Right atrium auricular region (tissue), 2 donors: ENCODE results near the gene RAB6B. TPM values are rescaled to one million over a fixed set of nuclear protein-coding genes. Genes with fewer than 3 reads are reported as not detected.

Experiments used
- DNase-seq: peaks from one replicate; pipeline ENCODE4 v3.0.0-alpha.2; 2019; ENCODE audit warnings: low spot score
- H3K27ac ChIP-seq, 2 donors: fragments of 200-600 bp; sonication (generic); 1 replicate in 1 of 2; 2 replicates in 1 of 2; pipeline ENCODE4 v1.5.1; 2016 to 2019
- H3K27me3 ChIP-seq, 2 donors: fragments of 200-600 bp; sonication (generic); one replicate each; pipeline versions ENCODE4 v1.5.1 to v1.6.0; 2017 to 2019
- H3K36me3 ChIP-seq: fragments of 200-600 bp; sonication (generic); one replicate; pipeline ENCODE4 v1.5.1; 2016
- H3K4me1 ChIP-seq, 2 donors: fragments of 200-600 bp; sonication (generic); one replicate each; pipeline versions ENCODE4 v1.5.1 to v1.6.0; 2017 to 2019
- H3K4me3 ChIP-seq, 2 donors: fragments of 200-600 bp; sonication (generic); 1 replicate in 1 of 2; 2 replicates in 1 of 2; pipeline ENCODE4 v1.5.1; 2017 to 2019; ENCODE audit warnings: mild to moderate bottlenecking in 1 of 2, moderate library complexity in 1 of 2
- H3K9me3 ChIP-seq, 2 donors: fragments of 200-600 bp; sonication (generic); one replicate each; pipeline ENCODE4 v1.5.1; 2019
- total RNA-seq, 2 donors: library from RNA; depleted of rRNA; stranded (reverse); fragments of >200 nt; gene quantifications; one replicate each; pipeline ENCODE4 v1.1.0, GENCODE V29; 2016
- TF ChIP-seq, protein P1 (sequence below), 2 donors: fragments of 200-600 bp; sonication (generic); IDR thresholded peaks; one replicate each; pipeline ENCODE4 v1.5.1; 2019; ENCODE audit warnings: antibody characterized with exemption in 2 of 2

The RAB6B gene
- total RNA-seq, 2 donors from 2014 or later, result 9.5 to 11.5 TPM

DNA sequence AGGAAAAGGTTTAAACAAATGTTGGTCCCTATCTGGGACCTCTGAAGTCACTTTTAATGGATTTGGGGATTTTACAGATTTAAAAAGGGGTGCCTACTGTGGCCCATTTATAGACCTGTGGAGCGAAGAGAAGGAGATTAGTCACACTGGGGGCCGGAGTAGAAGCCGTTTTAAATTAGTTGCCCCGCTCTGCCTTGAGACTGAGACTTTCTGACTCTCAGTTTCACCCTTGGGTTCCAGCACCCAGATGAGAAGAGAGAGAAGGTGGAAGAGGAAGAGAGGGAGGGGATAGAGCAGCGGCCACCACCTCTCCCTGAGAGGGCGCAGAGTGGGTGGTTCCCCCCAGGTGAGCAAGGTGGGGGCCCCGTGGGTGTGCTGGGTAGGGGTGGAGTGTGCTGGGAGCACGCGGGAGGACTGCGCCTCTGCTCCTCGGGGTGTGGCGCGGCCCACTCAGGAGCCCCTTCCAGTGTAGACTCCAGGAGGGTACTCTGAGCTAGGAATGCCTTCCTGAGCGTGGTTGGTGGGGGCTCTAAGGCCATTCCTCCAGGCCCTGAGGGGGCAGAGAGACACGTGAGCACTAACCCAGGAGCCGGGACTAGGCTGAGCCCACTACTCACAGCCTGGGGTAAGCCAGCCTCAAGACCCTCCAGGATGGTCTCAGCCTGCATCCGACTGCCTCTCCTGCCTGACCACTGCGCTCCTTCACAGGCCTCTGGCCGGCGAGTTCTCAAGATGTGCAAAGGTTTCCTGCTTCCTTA lies 32.6 kb upstream of the RAB6B start:
- TF ChIP-seq, protein P1, sequence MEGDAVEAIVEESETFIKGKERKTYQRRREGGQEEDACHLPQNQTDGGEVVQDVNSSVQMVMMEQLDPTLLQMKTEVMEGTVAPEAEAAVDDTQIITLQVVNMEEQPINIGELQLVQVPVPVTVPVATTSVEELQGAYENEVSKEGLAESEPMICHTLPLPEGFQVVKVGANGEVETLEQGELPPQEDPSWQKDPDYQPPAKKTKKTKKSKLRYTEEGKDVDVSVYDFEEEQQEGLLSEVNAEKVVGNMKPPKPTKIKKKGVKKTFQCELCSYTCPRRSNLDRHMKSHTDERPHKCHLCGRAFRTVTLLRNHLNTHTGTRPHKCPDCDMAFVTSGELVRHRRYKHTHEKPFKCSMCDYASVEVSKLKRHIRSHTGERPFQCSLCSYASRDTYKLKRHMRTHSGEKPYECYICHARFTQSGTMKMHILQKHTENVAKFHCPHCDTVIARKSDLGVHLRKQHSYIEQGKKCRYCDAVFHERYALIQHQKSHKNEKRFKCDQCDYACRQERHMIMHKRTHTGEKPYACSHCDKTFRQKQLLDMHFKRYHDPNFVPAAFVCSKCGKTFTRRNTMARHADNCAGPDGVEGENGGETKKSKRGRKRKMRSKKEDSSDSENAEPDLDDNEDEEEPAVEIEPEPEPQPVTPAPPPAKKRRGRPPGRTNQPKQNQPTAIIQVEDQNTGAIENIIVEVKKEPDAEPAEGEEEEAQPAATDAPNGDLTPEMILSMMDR (IDR thresholded peaks at IDR 0.05), result no peak
- H3K4me1 ChIP-seq, result peaks cover 0 to 11% of the 10 kb centered on the region in 2 donors
- peak; percentile 50 for DNase-seq

DNA sequence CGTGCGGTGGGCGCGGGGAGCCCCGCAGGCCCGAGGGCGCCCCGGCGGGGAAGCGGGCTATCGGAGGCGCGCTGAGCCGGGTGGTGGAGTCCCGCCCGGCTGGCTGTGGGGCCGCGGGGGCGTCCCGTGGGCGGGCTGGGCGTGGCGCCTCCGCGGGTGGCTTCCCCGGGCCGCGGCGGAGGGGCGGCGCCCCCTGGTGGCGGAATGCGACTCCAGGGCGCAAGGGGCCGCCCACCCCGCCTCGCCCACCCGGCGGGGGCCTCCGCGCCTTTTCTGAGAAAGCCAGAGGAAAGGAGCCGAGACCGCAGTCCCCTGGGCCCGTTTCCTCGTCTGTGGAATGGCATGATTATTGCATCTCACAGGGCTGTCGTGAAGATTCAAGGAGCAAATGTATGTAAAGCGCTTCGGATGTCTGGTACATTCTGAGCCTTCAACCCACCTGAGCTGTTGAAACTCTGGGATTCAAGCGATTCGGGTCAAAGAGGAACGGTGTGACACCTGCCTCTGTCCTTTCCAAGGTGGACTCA lies 31.9 kb upstream of the RAB6B start:
- Histone ChIP-seq H3K4me1 (peaks cover 0 to 11% of the 10 kb centered on the region in 2 donors), H3K27me3 (no peaks in the 10 kb centered on the region), H3K4me3 (peak overlapping the region; percentile 53 to 59), H3K9me3 (no peaks in the 10 kb centered on the region), H3K27ac (no peak overlapping the region), H3K36me3 (no peaks in the 10 kb centered on the region)
- no peak for DNase-seq
- TF ChIP-seq, protein P1 (IDR thresholded peaks at IDR 0.05), result peak; percentile 82 to 93

More for the DNA sequence above, 32.6 kb upstream of the RAB6B start:
- Histone ChIP-seq H3K36me3 (no peaks in the 10 kb centered on the region), H3K27me3 (no peaks in the 10 kb centered on the region), H3K4me3 (peak overlapping the region in 1 of 2 donors; percentile 59), H3K27ac (no peak overlapping the region), H3K9me3 (no peaks in the 10 kb centered on the region)

DNA sequence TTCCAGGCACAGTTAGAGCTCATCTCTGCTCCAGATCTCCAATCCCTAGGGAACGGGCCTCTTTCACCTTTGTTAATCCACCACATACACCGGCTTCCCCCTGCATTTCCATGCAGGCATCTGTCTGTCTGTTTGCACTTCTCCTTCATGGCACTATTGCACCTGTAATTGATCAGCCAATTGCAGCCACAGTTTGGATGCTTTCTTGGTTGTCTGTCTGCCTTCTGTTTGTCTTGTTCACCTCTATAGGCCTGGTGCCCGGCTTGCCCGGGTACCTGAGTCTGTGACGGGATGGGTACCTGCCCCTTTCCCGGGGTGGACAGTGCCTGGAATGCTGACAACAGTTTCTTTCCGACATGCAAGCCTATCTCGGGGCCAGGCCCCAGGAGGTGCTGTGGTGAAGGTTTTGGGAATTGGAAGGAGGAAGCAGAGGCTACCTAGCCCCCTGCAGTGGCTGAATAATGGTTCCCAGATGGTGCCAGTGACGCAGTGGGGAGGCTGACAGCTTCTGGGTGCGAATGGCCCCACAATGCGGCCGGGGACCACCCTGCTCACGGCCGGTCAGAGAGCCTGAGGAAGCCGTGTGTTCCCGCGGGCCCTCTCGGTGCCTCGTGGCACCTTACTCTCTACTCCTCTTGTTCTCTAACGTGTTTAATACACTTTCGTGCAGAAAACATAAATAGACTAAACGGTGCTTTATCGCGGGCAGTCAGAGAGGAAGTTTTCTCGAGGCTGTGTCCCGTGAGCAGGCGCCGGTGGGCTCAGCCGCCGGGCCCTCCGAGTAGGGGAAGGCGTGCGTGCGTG lies 31.3 kb upstream of the RAB6B start:
- no peak overlapping the region for H3K27ac ChIP-seq
- TF ChIP-seq, protein P1 (IDR thresholded peaks at IDR 0.05), result no peak

DNA sequence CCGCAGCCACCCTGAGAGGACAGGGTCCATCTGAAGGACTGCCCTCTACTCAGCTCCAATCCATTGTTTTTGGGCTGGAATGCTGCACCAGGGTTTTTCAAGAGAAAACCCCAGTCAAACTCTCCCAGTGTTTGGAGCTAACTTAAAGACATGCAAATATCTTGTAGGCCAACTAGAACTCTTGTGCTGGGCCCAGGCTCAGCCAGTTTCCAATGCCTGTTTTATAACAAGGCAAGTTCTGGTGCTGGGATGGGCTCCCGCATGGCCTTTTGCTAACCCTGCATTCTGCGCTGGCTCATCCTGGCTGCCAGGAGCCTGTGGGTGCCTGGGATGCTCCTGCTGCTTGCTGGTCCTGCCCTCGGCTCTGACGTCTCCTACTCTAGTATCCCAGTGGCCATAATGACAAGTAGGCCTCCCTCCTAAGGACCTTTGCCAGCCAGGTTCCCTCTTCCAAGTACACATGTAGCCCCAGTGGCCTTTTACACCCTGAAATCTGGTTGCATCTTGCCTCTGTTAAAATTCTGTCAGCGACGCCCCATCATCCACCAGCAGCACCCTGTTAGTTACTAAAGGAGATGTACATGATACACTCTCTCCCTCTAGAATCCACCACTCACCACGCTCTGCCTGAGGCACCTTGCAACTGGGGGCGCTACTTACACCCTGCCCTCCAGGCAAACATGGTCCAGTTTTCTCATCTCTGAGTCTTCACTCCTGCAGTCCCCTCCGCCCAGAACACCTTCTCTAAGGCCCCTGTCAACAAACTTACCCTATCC lies 30.5 kb upstream of the RAB6B start:
- Histone ChIP-seq H3K4me1 (peaks cover 0 to 11% of the 10 kb centered on the region in 2 donors), H3K4me3 (no peak overlapping the region), H3K36me3 (no peaks in the 10 kb centered on the region), H3K9me3 (no peaks in the 10 kb centered on the region), H3K27ac (no peak overlapping the region), H3K27me3 (no peaks in the 10 kb centered on the region)
- TF ChIP-seq, protein P1 (IDR thresholded peaks at IDR 0.05), result no peak
- no peak for DNase-seq

More for the DNA sequence above, 31.3 kb upstream of the RAB6B start:
- Histone ChIP-seq H3K9me3 (no peaks in the 10 kb centered on the region), H3K4me3 (peak overlapping the region; percentile 53 to 59), H3K36me3 (no peaks in the 10 kb centered on the region), H3K4me1 (peaks cover 0 to 11% of the 10 kb centered on the region in 2 donors), H3K27me3 (no peaks in the 10 kb centered on the region)
- DNase-seq, result no peak

DNA sequence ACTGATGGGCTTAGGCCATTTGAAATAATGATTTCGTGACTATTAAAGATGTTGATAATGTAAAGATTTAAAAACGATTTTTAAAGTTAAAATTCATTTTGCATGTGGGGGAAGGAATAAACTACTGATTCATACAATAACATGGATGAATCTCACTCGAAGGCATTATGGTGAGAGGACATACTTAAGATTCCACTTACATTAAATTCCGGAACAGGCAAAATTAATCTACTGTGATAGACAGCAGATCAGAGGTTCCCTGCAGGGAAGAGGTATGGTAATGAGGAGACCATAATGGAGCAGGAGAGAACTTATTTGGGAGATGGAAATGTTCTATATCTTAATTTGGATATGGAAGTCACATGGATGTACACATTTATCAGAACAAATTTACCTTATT lies 28.4 kb upstream of the RAB6B start:
- Histone ChIP-seq H3K9me3 (no peaks in the 10 kb centered on the region), H3K36me3 (no peaks in the 10 kb centered on the region), H3K27me3 (no peaks in the 10 kb centered on the region), H3K27ac (no peak overlapping the region), H3K4me3 (no peak overlapping the region), H3K4me1 (peaks cover 0 to 11% of the 10 kb centered on the region in 2 donors)
- DNase-seq, result no peak
- TF ChIP-seq, protein P1 (IDR thresholded peaks at IDR 0.05), result no peak
